Liver (tissue), 9 donors: ENCODE measurements around the gene CAPRIN1. TPM values are rescaled to one million over a fixed set of nuclear protein-coding genes. Genes with fewer than 3 reads are reported as not detected.

Experiments used
- DNase-seq: peaks from one replicate; pipeline ENCODE4 v3.0.0-alpha.2; 2017; ENCODE audit warnings: low spot score
- H3K27ac ChIP-seq, 2 donors: one replicate each; pipeline ENCODE4 v1.7.0; 2013; ENCODE audit warnings: inconsistent platforms in 2 of 2, low read length in 2 of 2, control low read depth in 1 of 2, low read depth in 1 of 2, mild to moderate bottlenecking in 1 of 2
- H3K27me3 ChIP-seq, 4 donors: one replicate each; pipeline versions ENCODE4 v1.6.1 to v1.7.0; 2013; ENCODE audit warnings: low read length in 3 of 4, inconsistent platforms in 1 of 4, mild to moderate bottlenecking in 1 of 4, moderate library complexity in 1 of 4; ENCODE audit not compliant: control insufficient read depth in 4 of 4, insufficient read depth in 4 of 4
- H3K36me3 ChIP-seq, 4 donors: one replicate each; pipeline versions ENCODE4 v1.6.1 to v1.7.0; 2013; ENCODE audit warnings: low read length in 3 of 4, mild to moderate bottlenecking in 3 of 4, low read depth in 1 of 4, moderate library complexity in 1 of 4; ENCODE audit not compliant: control insufficient read depth in 4 of 4, insufficient read depth in 3 of 4
- H3K4me1 ChIP-seq, 4 donors: one replicate each; pipeline versions ENCODE4 v1.6.1 to v1.7.0; 2013; ENCODE audit warnings: low read length in 3 of 4, mild to moderate bottlenecking in 3 of 4, moderate library complexity in 1 of 4; ENCODE audit not compliant: control insufficient read depth in 4 of 4, insufficient read depth in 4 of 4
- H3K4me3 ChIP-seq, 3 donors: one replicate each; pipeline versions ENCODE4 v1.6.1 to v1.7.0; 2013; ENCODE audit warnings: low read length in 3 of 3, control low read depth in 1 of 3, low read depth in 1 of 3, mild to moderate bottlenecking in 1 of 3
- H3K9ac ChIP-seq, 2 donors: one replicate each; pipeline ENCODE4 v1.7.0; 2013; ENCODE audit warnings: low read length in 2 of 2, mild to moderate bottlenecking in 2 of 2, moderate library complexity in 2 of 2, control low read depth in 1 of 2, low read depth in 1 of 2
- H3K9me3 ChIP-seq, 4 donors: one replicate each; pipeline versions ENCODE4 v1.6.1 to v1.7.0; 2013; ENCODE audit warnings: low read length in 3 of 4; ENCODE audit not compliant: control insufficient read depth in 4 of 4
- HNF4A ChIP-seq, 2 donors: conservative IDR thresholded peaks; 2 replicates each; pipeline ENCODE4 v1.6.1; 2016; ENCODE audit warnings: antibody characterized with exemption in 2 of 2, mild to moderate bottlenecking in 2 of 2
- HNF4G ChIP-seq: IDR thresholded peaks from 2 replicates; pipeline ENCODE4 v1.6.1; 2016; ENCODE audit warnings: antibody characterized with exemption
- JUND ChIP-seq, 2 donors: IDR thresholded peaks; 2 replicates each; pipeline ENCODE4 v1.6.1; 2016; ENCODE audit warnings: antibody characterized with exemption in 2 of 2
- NR2F2 ChIP-seq: IDR thresholded peaks from 2 replicates; pipeline ENCODE4 v1.6.1; 2016; ENCODE audit warnings: antibody characterized with exemption
- RAD21 ChIP-seq, 2 donors: IDR thresholded peaks; 2 replicates each; pipeline ENCODE4 v1.6.1; 2016; ENCODE audit warnings: antibody characterized with exemption in 2 of 2, mild to moderate bottlenecking in 2 of 2
- RXRA ChIP-seq, 2 donors: IDR thresholded peaks; 2 replicates each; pipeline ENCODE4 v1.6.1; 2017 to 2018; ENCODE audit warnings: antibody characterized with exemption in 2 of 2, mild to moderate bottlenecking in 1 of 2
- SP1 ChIP-seq: IDR thresholded peaks from 2 replicates; pipeline ENCODE4 v1.6.1; 2018; ENCODE audit warnings: antibody characterized with exemption, mild to moderate bottlenecking
- TAF1 ChIP-seq: conservative IDR thresholded peaks from 2 replicates; pipeline ENCODE4 v1.6.1; 2016; ENCODE audit warnings: antibody characterized with exemption, mild to moderate bottlenecking
- YY1 ChIP-seq: IDR thresholded peaks from 2 replicates; pipeline ENCODE4 v1.6.1; 2016; ENCODE audit warnings: antibody characterized with exemption, mild to moderate bottlenecking
- WGBS: extraction: QIAGEN DNeasy Blood & Tissue Kit; methylation state at CpG from one replicate; pipeline ENCODE4 v1.1.7; 2013; 5-methylcytosine and 5-hydroxymethylcytosine counted together
- polyA plus RNA-seq, 2 donors: library from polyadenylated mRNA; stranded (reverse) in 1 of 2; unstranded in 1 of 2; fragments of 200-250 nt in 1 of 2; fragments of >200 nt in 1 of 2; fragmentation: Nextera tagmentation in 1 of 2; extraction: Ambion mirVana in 1 of 2; gene quantifications; one replicate each; pipeline versions ENCODE4 v1.2.1 to v1.2.3, GENCODE V29; 2013 to 2015
- total RNA-seq, 2 donors: library from RNA; depleted of rRNA; stranded (reverse); fragments of >200 nt; gene quantifications; one replicate each; pipeline ENCODE4 v1.2.3, GENCODE V29; 2014
- TF ChIP-seq, protein P1 (sequence below): IDR thresholded peaks from 2 replicates; pipeline ENCODE4 v1.6.1; 2016; ENCODE audit warnings: antibody characterized with exemption
- TF ChIP-seq, protein P2 (sequence below): IDR thresholded peaks from 2 replicates; pipeline ENCODE4 v1.6.1; 2016; ENCODE audit warnings: antibody characterized with exemption
- TF ChIP-seq, protein P3 (sequence below): fragments of 150-350 bp; IDR thresholded peaks from 2 replicates; pipeline ENCODE4 v1.5.1; 2017; ENCODE audit warnings: improper control_type of control experiment, low read depth, low read length; ENCODE audit not compliant: missing input control
- TF ChIP-seq, protein P4 (sequence below): IDR thresholded peaks from 2 replicates; pipeline ENCODE4 v1.6.1; 2016; ENCODE audit warnings: antibody characterized with exemption, mild to moderate bottlenecking
- TF ChIP-seq, protein P5 (sequence below): IDR thresholded peaks from 2 replicates; pipeline ENCODE4 v1.6.1; 2016; ENCODE audit warnings: antibody characterized with exemption
- donor health status: healthy.
- donor health status: healthy.
- donor health status: healthy.
- donor health status: healthy.
- donor health status: healthy.

The CAPRIN1 gene
- total and polyA plus RNA-seq, 4 donors: 19.5 to 112 (median 56.5) TPM

DNA sequence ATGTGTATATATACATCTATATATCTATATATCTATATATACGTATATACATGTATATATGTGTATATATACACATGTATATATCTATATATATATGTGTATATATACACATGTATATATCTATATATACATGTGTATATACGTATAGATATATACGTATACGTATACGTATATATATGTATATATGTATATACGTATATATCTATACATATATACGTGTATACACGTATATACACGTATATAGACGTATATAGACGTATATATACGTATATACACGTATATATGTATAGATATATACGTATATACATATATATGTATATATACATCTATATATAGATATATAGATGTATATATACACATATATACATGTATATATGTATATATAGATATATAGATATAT, 25.1 kb upstream of the CAPRIN1 start:
- H3K9ac ChIP-seq: no peak overlapping the region
- peaks cover 0 to 4% (median 0%) of the 10 kb centered on the region in 4 donors for H3K9me3 ChIP-seq
- DNase-seq: no peak
- H3K27ac ChIP-seq: no peak overlapping the region
- no peaks in the 10 kb centered on the region for H3K36me3 ChIP-seq
- H3K27me3 ChIP-seq: no peaks in the 10 kb centered on the region
- H3K4me1 ChIP-seq: peaks cover 0 to 11% (median 5%) of the 10 kb centered on the region in 4 donors
- no peak overlapping the region for H3K4me3 ChIP-seq
- TF ChIP-seq RXRA (IDR thresholded peaks at IDR 0.05) (no peak), NR2F2 (no peak), RAD21 (IDR thresholded peaks at IDR 0.05) (no peak), TAF1 (no peak), YY1 (no peak), SP1 (no peak), HNF4G (no peak), HNF4A (conservative IDR thresholded peaks at IDR 0.05) (no peak), JUND (IDR thresholded peaks at IDR 0.05) (no peak)
- TF ChIP-seq, protein P1, sequence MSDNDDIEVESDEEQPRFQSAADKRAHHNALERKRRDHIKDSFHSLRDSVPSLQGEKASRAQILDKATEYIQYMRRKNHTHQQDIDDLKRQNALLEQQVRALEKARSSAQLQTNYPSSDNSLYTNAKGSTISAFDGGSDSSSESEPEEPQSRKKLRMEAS: no peak
- TF ChIP-seq, protein P2, sequence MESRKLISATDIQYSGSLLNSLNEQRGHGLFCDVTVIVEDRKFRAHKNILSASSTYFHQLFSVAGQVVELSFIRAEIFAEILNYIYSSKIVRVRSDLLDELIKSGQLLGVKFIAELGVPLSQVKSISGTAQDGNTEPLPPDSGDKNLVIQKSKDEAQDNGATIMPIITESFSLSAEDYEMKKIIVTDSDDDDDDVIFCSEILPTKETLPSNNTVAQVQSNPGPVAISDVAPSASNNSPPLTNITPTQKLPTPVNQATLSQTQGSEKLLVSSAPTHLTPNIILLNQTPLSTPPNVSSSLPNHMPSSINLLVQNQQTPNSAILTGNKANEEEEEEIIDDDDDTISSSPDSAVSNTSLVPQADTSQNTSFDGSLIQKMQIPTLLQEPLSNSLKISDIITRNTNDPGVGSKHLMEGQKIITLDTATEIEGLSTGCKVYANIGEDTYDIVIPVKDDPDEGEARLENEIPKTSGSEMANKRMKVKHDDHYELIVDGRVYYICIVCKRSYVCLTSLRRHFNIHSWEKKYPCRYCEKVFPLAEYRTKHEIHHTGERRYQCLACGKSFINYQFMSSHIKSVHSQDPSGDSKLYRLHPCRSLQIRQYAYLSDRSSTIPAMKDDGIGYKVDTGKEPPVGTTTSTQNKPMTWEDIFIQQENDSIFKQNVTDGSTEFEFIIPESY: no peak
- TF ChIP-seq, protein P3, sequence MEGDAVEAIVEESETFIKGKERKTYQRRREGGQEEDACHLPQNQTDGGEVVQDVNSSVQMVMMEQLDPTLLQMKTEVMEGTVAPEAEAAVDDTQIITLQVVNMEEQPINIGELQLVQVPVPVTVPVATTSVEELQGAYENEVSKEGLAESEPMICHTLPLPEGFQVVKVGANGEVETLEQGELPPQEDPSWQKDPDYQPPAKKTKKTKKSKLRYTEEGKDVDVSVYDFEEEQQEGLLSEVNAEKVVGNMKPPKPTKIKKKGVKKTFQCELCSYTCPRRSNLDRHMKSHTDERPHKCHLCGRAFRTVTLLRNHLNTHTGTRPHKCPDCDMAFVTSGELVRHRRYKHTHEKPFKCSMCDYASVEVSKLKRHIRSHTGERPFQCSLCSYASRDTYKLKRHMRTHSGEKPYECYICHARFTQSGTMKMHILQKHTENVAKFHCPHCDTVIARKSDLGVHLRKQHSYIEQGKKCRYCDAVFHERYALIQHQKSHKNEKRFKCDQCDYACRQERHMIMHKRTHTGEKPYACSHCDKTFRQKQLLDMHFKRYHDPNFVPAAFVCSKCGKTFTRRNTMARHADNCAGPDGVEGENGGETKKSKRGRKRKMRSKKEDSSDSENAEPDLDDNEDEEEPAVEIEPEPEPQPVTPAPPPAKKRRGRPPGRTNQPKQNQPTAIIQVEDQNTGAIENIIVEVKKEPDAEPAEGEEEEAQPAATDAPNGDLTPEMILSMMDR: no peak
- TF ChIP-seq, protein P4, sequence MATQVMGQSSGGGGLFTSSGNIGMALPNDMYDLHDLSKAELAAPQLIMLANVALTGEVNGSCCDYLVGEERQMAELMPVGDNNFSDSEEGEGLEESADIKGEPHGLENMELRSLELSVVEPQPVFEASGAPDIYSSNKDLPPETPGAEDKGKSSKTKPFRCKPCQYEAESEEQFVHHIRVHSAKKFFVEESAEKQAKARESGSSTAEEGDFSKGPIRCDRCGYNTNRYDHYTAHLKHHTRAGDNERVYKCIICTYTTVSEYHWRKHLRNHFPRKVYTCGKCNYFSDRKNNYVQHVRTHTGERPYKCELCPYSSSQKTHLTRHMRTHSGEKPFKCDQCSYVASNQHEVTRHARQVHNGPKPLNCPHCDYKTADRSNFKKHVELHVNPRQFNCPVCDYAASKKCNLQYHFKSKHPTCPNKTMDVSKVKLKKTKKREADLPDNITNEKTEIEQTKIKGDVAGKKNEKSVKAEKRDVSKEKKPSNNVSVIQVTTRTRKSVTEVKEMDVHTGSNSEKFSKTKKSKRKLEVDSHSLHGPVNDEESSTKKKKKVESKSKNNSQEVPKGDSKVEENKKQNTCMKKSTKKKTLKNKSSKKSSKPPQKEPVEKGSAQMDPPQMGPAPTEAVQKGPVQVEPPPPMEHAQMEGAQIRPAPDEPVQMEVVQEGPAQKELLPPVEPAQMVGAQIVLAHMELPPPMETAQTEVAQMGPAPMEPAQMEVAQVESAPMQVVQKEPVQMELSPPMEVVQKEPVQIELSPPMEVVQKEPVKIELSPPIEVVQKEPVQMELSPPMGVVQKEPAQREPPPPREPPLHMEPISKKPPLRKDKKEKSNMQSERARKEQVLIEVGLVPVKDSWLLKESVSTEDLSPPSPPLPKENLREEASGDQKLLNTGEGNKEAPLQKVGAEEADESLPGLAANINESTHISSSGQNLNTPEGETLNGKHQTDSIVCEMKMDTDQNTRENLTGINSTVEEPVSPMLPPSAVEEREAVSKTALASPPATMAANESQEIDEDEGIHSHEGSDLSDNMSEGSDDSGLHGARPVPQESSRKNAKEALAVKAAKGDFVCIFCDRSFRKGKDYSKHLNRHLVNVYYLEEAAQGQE: no peak
- TF ChIP-seq, protein P5, sequence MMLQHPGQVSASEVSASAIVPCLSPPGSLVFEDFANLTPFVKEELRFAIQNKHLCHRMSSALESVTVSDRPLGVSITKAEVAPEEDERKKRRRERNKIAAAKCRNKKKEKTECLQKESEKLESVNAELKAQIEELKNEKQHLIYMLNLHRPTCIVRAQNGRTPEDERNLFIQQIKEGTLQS: no peak
- 66% methylated on average over 14 of the region's 14 CpGs for WGBS
